ENCODE results near the gene KLHDC10.
"Not testable (repeated sequence)": the region's sequence is repeated elsewhere in the genome, so short reads cannot be mapped to it uniquely, and the experiment has no call there.

Gene KLHDC10

GRCh38 chr7:130141161-130141883, 71.0 kb downstream of the KLHDC10 start:
- in situ Hi-C loops (cut with HindIII; ENCODE audit: low pct_unique_long_range_greater_than_20kb, low sequenced_read_pairs), result no loop called here
- DNase-seq (ENCODE audit: low read depth in 1 of 2, low spot score in 1 of 2), result no peak
- TF ChIP-seq JUND (IDR thresholded peaks at IDR 0.05; ENCODE audit: low read depth), result no peak

- in situ Hi-C loops (cut with HindIII; ENCODE audit: low pct_unique_long_range_greater_than_20kb, low sequenced_read_pairs), result no loop called here
- no peak for TF ChIP-seq JUND (IDR thresholded peaks at IDR 0.05; ENCODE audit: low read depth)
- DNase-seq (ENCODE audit: low read depth in 1 of 2, low spot score in 1 of 2), result no peak
These were observed 71.7 kb downstream of the KLHDC10 start for GRCh38 chr7:130141884-130142653.

- no peak for TF ChIP-seq JUND (IDR thresholded peaks at IDR 0.05; ENCODE audit: low read depth)
- in situ Hi-C loops (cut with HindIII; ENCODE audit: low pct_unique_long_range_greater_than_20kb, low sequenced_read_pairs), result no loop called here
- no peak for DNase-seq (ENCODE audit: low read depth in 1 of 2, low spot score in 1 of 2)
These were observed 72.5 kb downstream of the KLHDC10 start for GRCh38 chr7:130142654-130143333.

GRCh38 chr7:130143334-130143732, 73.0 kb downstream of the KLHDC10 start:
- in situ Hi-C loops (cut with HindIII; ENCODE audit: low pct_unique_long_range_greater_than_20kb, low sequenced_read_pairs), result no loop called here
- no peak for DNase-seq (ENCODE audit: low read depth in 1 of 2, low spot score in 1 of 2)
- no peak for TF ChIP-seq JUND (IDR thresholded peaks at IDR 0.05; ENCODE audit: low read depth)

GRCh38 chr7:130143986-130144311, 73.6 kb downstream of the KLHDC10 start:
- in situ Hi-C loops (cut with HindIII; ENCODE audit: low pct_unique_long_range_greater_than_20kb, low sequenced_read_pairs), result no loop called here
- DNase-seq (ENCODE audit: low read depth in 1 of 2, low spot score in 1 of 2), result no peak
- no peak for TF ChIP-seq JUND (IDR thresholded peaks at IDR 0.05; ENCODE audit: low read depth)

- DNase-seq (ENCODE audit: low read depth in 1 of 2, low spot score in 1 of 2), result no peak
- no peak for TF ChIP-seq JUND (IDR thresholded peaks at IDR 0.05; ENCODE audit: low read depth)
- in situ Hi-C loops (cut with HindIII; ENCODE audit: low pct_unique_long_range_greater_than_20kb, low sequenced_read_pairs), result no loop called here
These were observed 74.2 kb downstream of the KLHDC10 start for GRCh38 chr7:130144312-130145171.

GRCh38 chr7:130145424-130146100, 75.2 kb downstream of the KLHDC10 start:
- no peak for DNase-seq (ENCODE audit: low read depth in 1 of 2, low spot score in 1 of 2)
- TF ChIP-seq JUND (IDR thresholded peaks at IDR 0.05; ENCODE audit: low read depth), result no peak
- in situ Hi-C loops (cut with HindIII; ENCODE audit: low pct_unique_long_range_greater_than_20kb, low sequenced_read_pairs), result no loop called here

- in situ Hi-C loops (cut with HindIII; ENCODE audit: low pct_unique_long_range_greater_than_20kb, low sequenced_read_pairs); DNase-seq (ENCODE audit: low read depth in 1 of 2, low spot score in 1 of 2): not testable (repeated sequence)
These were observed 75.8 kb downstream of the KLHDC10 start for GRCh38 chr7:130146142-130146541.

- TF ChIP-seq JUND (IDR thresholded peaks at IDR 0.05; ENCODE audit: low read depth), result no peak
- in situ Hi-C loops (cut with HindIII; ENCODE audit: low pct_unique_long_range_greater_than_20kb, low sequenced_read_pairs), result no loop called here
- no peak for DNase-seq (ENCODE audit: low read depth in 1 of 2, low spot score in 1 of 2)
These were observed 76.5 kb downstream of the KLHDC10 start for GRCh38 chr7:130146693-130147405.

GRCh38 chr7:130147710-130148325, 77.5 kb downstream of the KLHDC10 start:
- in situ Hi-C loops (cut with HindIII; ENCODE audit: low pct_unique_long_range_greater_than_20kb, low sequenced_read_pairs), result no loop called here
- no peak for DNase-seq (ENCODE audit: low read depth in 1 of 2, low spot score in 1 of 2)
- TF ChIP-seq JUND (IDR thresholded peaks at IDR 0.05; ENCODE audit: low read depth), result no peak

- DNase-seq (ENCODE audit: low read depth in 1 of 2, low spot score in 1 of 2), result no peak
- no peak for TF ChIP-seq JUND (IDR thresholded peaks at IDR 0.05; ENCODE audit: low read depth)
- in situ Hi-C loops (cut with HindIII; ENCODE audit: low pct_unique_long_range_greater_than_20kb, low sequenced_read_pairs), result no loop called here
These were observed 78.2 kb downstream of the KLHDC10 start for GRCh38 chr7:130148561-130148960.
